GM12878 (cell line): ENCODE results near the gene NARF. TPM values are rescaled to one million over a fixed set of nuclear protein-coding genes. Genes with fewer than 3 reads are reported as not detected.

Source experiments
- FOXK2 ChIP-seq: fragments of 450-650 bp; IDR thresholded peaks from 2 replicates; pipeline ENCODE4 v1.6.1; 2017; ENCODE audit warnings: mild to moderate bottlenecking, moderate library complexity
- NFIC ChIP-seq: IDR thresholded peaks from 2 replicates; pipeline ENCODE4 v1.6.1; 2012; ENCODE audit warnings: low read depth, mild to moderate bottlenecking, inconsistent platforms, low read length, moderate library complexity
- NFYA ChIP-seq: IDR thresholded peaks from 2 replicates; pipeline ENCODE4 v1.6.1; 2011; ENCODE audit warnings: low read depth, mild to moderate bottlenecking, low read length, improper control_type of control experiment, borderline replicate concordance
- RUNX3 ChIP-seq: IDR thresholded peaks from 2 replicates; pipeline ENCODE4 v1.6.1; 2012; ENCODE audit warnings: low read length, inconsistent platforms
- TBL1XR1 ChIP-seq: IDR thresholded peaks from 2 replicates; pipeline ENCODE4 v1.6.1; 2012; ENCODE audit warnings: low read depth, low read length, improper control_type of control experiment
- polyA plus RNA-seq, 11 experiments: library from polyadenylated mRNA; depleted of rRNA in 4 of 11; unstranded in 6 of 11; stranded (reverse) in 5 of 11; fragments of >200 nt; fragmentation: Nextera tagmentation in 4 of 11; fragmentation: Illumina TruSeq in 1 of 11; extraction: Ambion mirVana in 4 of 11; extraction: Trizol in 1 of 11; gene quantifications; 1 replicate in 1 of 11; 2 replicates in 10 of 11; pipeline versions ENCODE4 v1.2.1 to v1.2.3, GENCODE V29; 2011 to 2016; ENCODE audit warnings: inconsistent platforms in 2 of 11, missing spikeins in 2 of 11, low read depth in 1 of 11
- total RNA-seq, 4 experiments: library from RNA; depleted of rRNA in 3 of 4; stranded (reverse); fragments of >200 nt in 3 of 4; fragmentation: Illumina TruSeq in 1 of 4; extraction: Trizol in 1 of 4; gene quantifications; 2 replicates each; pipeline versions ENCODE4 v1.2.1 to v1.2.3, GENCODE V29; 2013 to 2021
- TF ChIP-seq, protein P1 (sequence below): fragments of 450-650 bp; IDR thresholded peaks from 2 replicates; pipeline ENCODE4 v1.6.1; 2017; ENCODE audit warnings: mild to moderate bottlenecking, moderate library complexity
- TF ChIP-seq, protein P2 (sequence below): fragments of 450-650 bp; IDR thresholded peaks from 2 replicates; pipeline ENCODE4 v1.6.1; 2017; ENCODE audit warnings: mild to moderate bottlenecking, low read depth, inconsistent platforms; ENCODE audit not compliant: poor library complexity, severe bottlenecking

The NARF gene
- total and polyA plus RNA-seq, 10 of the 15 experiments (the other 5 are each of a cell fraction or from before 2014, with no cell fraction given) = 16.7 to 126 (median 47.5) TPM

- TF ChIP-seq, protein P1, sequence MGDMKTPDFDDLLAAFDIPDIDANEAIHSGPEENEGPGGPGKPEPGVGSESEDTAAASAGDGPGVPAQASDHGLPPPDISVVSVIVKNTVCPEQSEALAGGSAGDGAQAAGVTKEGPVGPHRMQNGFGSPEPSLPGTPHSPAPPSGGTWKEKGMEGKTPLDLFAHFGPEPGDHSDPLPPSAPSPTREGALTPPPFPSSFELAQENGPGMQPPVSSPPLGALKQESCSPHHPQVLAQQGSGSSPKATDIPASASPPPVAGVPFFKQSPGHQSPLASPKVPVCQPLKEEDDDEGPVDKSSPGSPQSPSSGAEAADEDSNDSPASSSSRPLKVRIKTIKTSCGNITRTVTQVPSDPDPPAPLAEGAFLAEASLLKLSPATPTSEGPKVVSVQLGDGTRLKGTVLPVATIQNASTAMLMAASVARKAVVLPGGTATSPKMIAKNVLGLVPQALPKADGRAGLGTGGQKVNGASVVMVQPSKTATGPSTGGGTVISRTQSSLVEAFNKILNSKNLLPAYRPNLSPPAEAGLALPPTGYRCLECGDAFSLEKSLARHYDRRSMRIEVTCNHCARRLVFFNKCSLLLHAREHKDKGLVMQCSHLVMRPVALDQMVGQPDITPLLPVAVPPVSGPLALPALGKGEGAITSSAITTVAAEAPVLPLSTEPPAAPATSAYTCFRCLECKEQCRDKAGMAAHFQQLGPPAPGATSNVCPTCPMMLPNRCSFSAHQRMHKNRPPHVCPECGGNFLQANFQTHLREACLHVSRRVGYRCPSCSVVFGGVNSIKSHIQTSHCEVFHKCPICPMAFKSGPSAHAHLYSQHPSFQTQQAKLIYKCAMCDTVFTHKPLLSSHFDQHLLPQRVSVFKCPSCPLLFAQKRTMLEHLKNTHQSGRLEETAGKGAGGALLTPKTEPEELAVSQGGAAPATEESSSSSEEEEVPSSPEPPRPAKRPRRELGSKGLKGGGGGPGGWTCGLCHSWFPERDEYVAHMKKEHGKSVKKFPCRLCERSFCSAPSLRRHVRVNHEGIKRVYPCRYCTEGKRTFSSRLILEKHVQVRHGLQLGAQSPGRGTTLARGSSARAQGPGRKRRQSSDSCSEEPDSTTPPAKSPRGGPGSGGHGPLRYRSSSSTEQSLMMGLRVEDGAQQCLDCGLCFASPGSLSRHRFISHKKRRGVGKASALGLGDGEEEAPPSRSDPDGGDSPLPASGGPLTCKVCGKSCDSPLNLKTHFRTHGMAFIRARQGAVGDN = no peak
- no peak for TF ChIP-seq NFYA
- TF ChIP-seq RUNX3 = peak; percentile 78; the same call in 1 of the 2 replicates
- TF ChIP-seq, protein P2, sequence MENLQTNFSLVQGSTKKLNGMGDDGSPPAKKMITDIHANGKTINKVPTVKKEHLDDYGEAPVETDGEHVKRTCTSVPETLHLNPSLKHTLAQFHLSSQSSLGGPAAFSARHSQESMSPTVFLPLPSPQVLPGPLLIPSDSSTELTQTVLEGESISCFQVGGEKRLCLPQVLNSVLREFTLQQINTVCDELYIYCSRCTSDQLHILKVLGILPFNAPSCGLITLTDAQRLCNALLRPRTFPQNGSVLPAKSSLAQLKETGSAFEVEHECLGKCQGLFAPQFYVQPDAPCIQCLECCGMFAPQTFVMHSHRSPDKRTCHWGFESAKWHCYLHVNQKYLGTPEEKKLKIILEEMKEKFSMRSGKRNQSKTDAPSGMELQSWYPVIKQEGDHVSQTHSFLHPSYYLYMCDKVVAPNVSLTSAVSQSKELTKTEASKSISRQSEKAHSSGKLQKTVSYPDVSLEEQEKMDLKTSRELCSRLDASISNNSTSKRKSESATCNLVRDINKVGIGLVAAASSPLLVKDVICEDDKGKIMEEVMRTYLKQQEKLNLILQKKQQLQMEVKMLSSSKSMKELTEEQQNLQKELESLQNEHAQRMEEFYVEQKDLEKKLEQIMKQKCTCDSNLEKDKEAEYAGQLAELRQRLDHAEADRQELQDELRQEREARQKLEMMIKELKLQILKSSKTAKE = peak; percentile 86
- no peak; the same call in 1 of the 2 replicates for TF ChIP-seq FOXK2
- peak; percentile 81 for TF ChIP-seq TBL1XR1
- TF ChIP-seq NFIC = peak; percentile 50; the same call in 1 of the 2 replicates
Measured at GRCh38 chr17:82494236-82495055, 35.9 kb downstream of the NARF start (continued).
